Vagina (tissue), 2 donors: ENCODE results near the gene TTLL11.

ENCODE experiments used
- CTCF ChIP-seq, 3 experiments: fragments of 450-650 bp in 2 of 3; fragments of 200-600 bp in 1 of 3; sonication (generic) in 1 of 3; IDR thresholded peaks; one replicate each; pipeline ENCODE4 v1.5.1; 2017 to 2019; ENCODE audit warnings: antibody characterized with exemption in 3 of 3, mild to moderate bottlenecking in 2 of 3, moderate library complexity in 2 of 3
- POLR2A ChIP-seq, 2 donors: fragments of 450-650 bp; IDR thresholded peaks; one replicate each; pipeline ENCODE4 v1.6.1; 2017; ENCODE audit warnings: antibody characterized with exemption in 2 of 2, mild to moderate bottlenecking in 2 of 2, moderate library complexity in 2 of 2

GRCh38 chr9:121968056-121968455 lies 125.1 kb downstream of the TTLL11 start:
- TF ChIP-seq POLR2A (IDR thresholded peaks at IDR 0.05), result no peak
- no peak for TF ChIP-seq CTCF (IDR thresholded peaks at IDR 0.05)
